AG04450 (cell line): ENCODE results near the gene ARL3. TPM values are rescaled to one million over a fixed set of nuclear protein-coding genes. Genes with fewer than 3 reads are reported as not detected.
"Not testable (repeated sequence)": the region's sequence is repeated elsewhere in the genome, so short reads cannot be mapped to it uniquely, and the experiment has no call there.

Source experiments
- CTCF ChIA-PET: fragments of 300-600, 350-600 bp; formaldehyde crosslinking; extraction: SDS; loops from one replicate; lab custom pipeline; 2022; ENCODE audit warnings: antibody characterized with exemption, inconsistent platforms; lab: Charles Lee
- POLR2A ChIA-PET: fragments of 350-600 bp; formaldehyde crosslinking; extraction: SDS; loops from one replicate; lab custom pipeline; 2021; ENCODE audit warnings: antibody characterized with exemption, inconsistent platforms; lab: Yijun Ruan, JAX
- DNase-seq: peaks from one replicate; pipeline ENCODE4 v3.0.0-alpha.2; 2011; ENCODE audit warnings: low read depth, low spot score
- H3K27ac ChIP-seq: one replicate; pipeline ENCODE4 v1.5.1; 2012; ENCODE audit warnings: low read depth, low read length, control low read depth
- H3K27me3 ChIP-seq: one replicate; pipeline ENCODE4 v1.6.0; 2012; ENCODE audit warnings: low read length; ENCODE audit not compliant: control insufficient read depth, insufficient read depth
- H3K4me3 ChIP-seq: 2 replicates; pipeline ENCODE4 v1.5.1; 2011; ENCODE audit warnings: mild to moderate bottlenecking, low read depth, low read length, control low read depth
- H3K9me3 ChIP-seq: 2 replicates; pipeline ENCODE4 v1.5.1; 2012; ENCODE audit warnings: low read length; ENCODE audit not compliant: control insufficient read depth, insufficient read depth
- CTCF ChIP-seq: IDR thresholded peaks from 2 replicates; pipeline ENCODE4 v1.5.1; 2011; ENCODE audit warnings: low read depth, low read length, control low read depth, inconsistent platforms
- polyA plus RNA-seq: library from polyadenylated mRNA; depleted of rRNA; stranded (reverse); fragments of >200 nt; gene quantifications from 2 replicates; pipeline ENCODE4 v1.2.3, GENCODE V29; 2011

Gene ARL3
- polyA plus RNA-seq, 1 experiment: 19.2 TPM

- ChIA-PET POLR2A (no interaction called here), CTCF (no interaction called here)
- TF ChIP-seq CTCF: no peak
- no peaks in the 10 kb centered on the region for H3K27me3 ChIP-seq
- H3K9me3 ChIP-seq: no peaks in the 10 kb centered on the region; the same call in 1 of the 2 replicates
- no peak overlapping the region for H3K27ac ChIP-seq
- no peak overlapping the region for H3K4me3 ChIP-seq
- DNase-seq: no peak
Measured at GRCh38 chr10:102721954-102722353, 7.8 kb upstream of the ARL3 start.

GRCh38 chr10:102720775-102721301 lies 6.6 kb upstream of the ARL3 start:
- Histone ChIP-seq H3K27ac (no peak overlapping the region), H3K4me3 (no peak overlapping the region), H3K9me3 (no peaks in the 10 kb centered on the region; the same call in 1 of the 2 replicates), H3K27me3 (no peaks in the 10 kb centered on the region)
- DNase-seq: no peak
- ChIA-PET CTCF (interaction anchor here (0.6 to 2.7 kb wide), 3 partner anchors 24 to 181 kb away, joined by 3 to 9 read pairs (median 3); no protein-coding TSS in a partner anchor), POLR2A (interaction anchor here (0.6 kb wide), 2 partner anchors 42 to 61 kb away, joined by 4 to 6 read pairs; no protein-coding TSS in a partner anchor)
- no peak for TF ChIP-seq CTCF

GRCh38 chr10:102720337-102720736 lies 6.1 kb upstream of the ARL3 start:
- Histone ChIP-seq H3K4me3 (no peak overlapping the region), H3K27me3 (no peaks in the 10 kb centered on the region), H3K27ac (no peak overlapping the region), H3K9me3 (no peaks in the 10 kb centered on the region; the same call in 1 of the 2 replicates)
- no peak for DNase-seq
- ChIA-PET POLR2A (interaction anchor here (0.6 to 0.9 kb wide), 3 partner anchors 41 to 61 kb away, joined by 3 to 6 read pairs (median 4); no protein-coding TSS in a partner anchor), CTCF (interaction anchor here (0.6 to 2.7 kb wide), 3 partner anchors 24 to 182 kb away, joined by 3 to 9 read pairs (median 3); no protein-coding TSS in a partner anchor)
- TF ChIP-seq CTCF: no peak

- ChIA-PET POLR2A (interaction anchor here (0.6 kb wide), 1 partner anchor 15 kb away, joined by 5 read pairs; no protein-coding TSS in a partner anchor), CTCF (no interaction called here)
- H3K27ac ChIP-seq: peak overlapping the region; percentile 39
- no peak for TF ChIP-seq CTCF
- H3K9me3 ChIP-seq: peaks cover 3% of the 10 kb centered on the region; the same call in 1 of the 2 replicates
- H3K4me3 ChIP-seq: no peak overlapping the region
- no peaks in the 10 kb centered on the region for H3K27me3 ChIP-seq
- no peak for DNase-seq
Measured at GRCh38 chr10:102718220-102718619, 4.0 kb upstream of the ARL3 start.

- H3K27me3 ChIP-seq, H3K4me3 ChIP-seq, H3K9me3 ChIP-seq, H3K27ac ChIP-seq, POLR2A ChIA-PET, DNase-seq: not testable (repeated sequence)
- CTCF ChIA-PET: interaction anchor here (0.7 kb wide), 1 partner anchor 10 kb away, joined by 3 read pairs; no protein-coding TSS in a partner anchor
Measured at GRCh38 chr10:102716900-102717565, 2.8 kb upstream of the ARL3 start.
